NCI-H2081 treated with DMSO at 0.1 percent for 48 hours (cell line): ENCODE measurements around the gene DLG3.

ENCODE experiments used
- DNase-seq: peaks from one replicate; lab custom pipeline; 2025; lab: John Stamatoyannopoulos, UW

Gene DLG3

GRCh38 chrX:70437921-70438665 is 6.5 kb upstream of the DLG3 start:
- DNase-seq: no peak

GRCh38 chrX:70439016-70439415 is 5.6 kb upstream of the DLG3 start:
- DNase-seq: no peak

- no peak for DNase-seq
These were observed 2.4 kb upstream of the DLG3 start for GRCh38 chrX:70442224-70442623.

GRCh38 chrX:70444946-70445656 is 466 bp downstream of the DLG3 start:
- DNase-seq: no peak

- DNase-seq: no peak
These were observed 1.3 kb downstream of the DLG3 start for GRCh38 chrX:70445951-70446350.

- no peak for DNase-seq
These were observed 2.0 kb downstream of the DLG3 start for GRCh38 chrX:70446380-70447350.

GRCh38 chrX:70449457-70449966 is 4.9 kb downstream of the DLG3 start:
- DNase-seq: no peak

- no peak for DNase-seq
These were observed 7.6 kb downstream of the DLG3 start for GRCh38 chrX:70452143-70452733.

- DNase-seq: no peak
These were observed 8.5 kb downstream of the DLG3 start for GRCh38 chrX:70453024-70453618.

GRCh38 chrX:70454441-70455365 is 10.1 kb downstream of the DLG3 start:
- DNase-seq: peak; percentile 93

GRCh38 chrX:70455366-70456202 is 10.9 kb downstream of the DLG3 start:
- no peak for DNase-seq

- DNase-seq: no peak
These were observed 11.6 kb downstream of the DLG3 start for GRCh38 chrX:70456256-70456655.

GRCh38 chrX:70461026-70461425 is 16.4 kb downstream of the DLG3 start:
- no peak for DNase-seq

- DNase-seq: no peak
These were observed 19.4 kb downstream of the DLG3 start for GRCh38 chrX:70464051-70464450.

GRCh38 chrX:70466968-70467367 is 22.3 kb downstream of the DLG3 start:
- no peak for DNase-seq

- no peak for DNase-seq
These were observed 24.1 kb downstream of the DLG3 start for GRCh38 chrX:70468709-70469108.

- no peak for DNase-seq
These were observed 26.2 kb downstream of the DLG3 start for GRCh38 chrX:70470850-70471289.

GRCh38 chrX:70476166-70476933 is 31.7 kb downstream of the DLG3 start:
- DNase-seq: no peak
